ENCODE data around the gene MRPL43.

DNA sequence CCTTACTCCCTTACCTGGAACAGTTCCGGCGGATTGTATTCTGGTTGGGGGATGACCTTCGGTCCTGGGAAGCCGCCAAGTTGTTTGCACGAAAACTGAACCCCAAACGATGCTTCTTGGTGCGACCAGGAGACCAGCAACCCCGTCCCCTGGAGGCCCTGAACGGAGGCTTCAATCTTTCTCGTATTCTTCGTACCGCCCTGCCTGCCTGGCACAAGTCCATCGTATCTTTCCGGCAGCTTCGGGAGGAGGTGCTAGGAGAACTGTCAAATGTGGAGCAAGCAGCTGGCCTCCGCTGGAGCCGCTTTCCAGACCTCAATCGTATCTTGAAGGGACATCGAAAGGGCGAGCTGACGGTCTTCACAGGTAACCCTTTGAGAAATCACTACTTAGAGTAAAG is 1.8 kb upstream of the MRPL43 start:
- no peak for TF ChIP-seq CEBPB (IDR thresholded peaks at IDR 0.05; ENCODE audit: low read depth)
- TF ChIP-seq, protein P1, sequence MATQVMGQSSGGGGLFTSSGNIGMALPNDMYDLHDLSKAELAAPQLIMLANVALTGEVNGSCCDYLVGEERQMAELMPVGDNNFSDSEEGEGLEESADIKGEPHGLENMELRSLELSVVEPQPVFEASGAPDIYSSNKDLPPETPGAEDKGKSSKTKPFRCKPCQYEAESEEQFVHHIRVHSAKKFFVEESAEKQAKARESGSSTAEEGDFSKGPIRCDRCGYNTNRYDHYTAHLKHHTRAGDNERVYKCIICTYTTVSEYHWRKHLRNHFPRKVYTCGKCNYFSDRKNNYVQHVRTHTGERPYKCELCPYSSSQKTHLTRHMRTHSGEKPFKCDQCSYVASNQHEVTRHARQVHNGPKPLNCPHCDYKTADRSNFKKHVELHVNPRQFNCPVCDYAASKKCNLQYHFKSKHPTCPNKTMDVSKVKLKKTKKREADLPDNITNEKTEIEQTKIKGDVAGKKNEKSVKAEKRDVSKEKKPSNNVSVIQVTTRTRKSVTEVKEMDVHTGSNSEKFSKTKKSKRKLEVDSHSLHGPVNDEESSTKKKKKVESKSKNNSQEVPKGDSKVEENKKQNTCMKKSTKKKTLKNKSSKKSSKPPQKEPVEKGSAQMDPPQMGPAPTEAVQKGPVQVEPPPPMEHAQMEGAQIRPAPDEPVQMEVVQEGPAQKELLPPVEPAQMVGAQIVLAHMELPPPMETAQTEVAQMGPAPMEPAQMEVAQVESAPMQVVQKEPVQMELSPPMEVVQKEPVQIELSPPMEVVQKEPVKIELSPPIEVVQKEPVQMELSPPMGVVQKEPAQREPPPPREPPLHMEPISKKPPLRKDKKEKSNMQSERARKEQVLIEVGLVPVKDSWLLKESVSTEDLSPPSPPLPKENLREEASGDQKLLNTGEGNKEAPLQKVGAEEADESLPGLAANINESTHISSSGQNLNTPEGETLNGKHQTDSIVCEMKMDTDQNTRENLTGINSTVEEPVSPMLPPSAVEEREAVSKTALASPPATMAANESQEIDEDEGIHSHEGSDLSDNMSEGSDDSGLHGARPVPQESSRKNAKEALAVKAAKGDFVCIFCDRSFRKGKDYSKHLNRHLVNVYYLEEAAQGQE (IDR thresholded peaks at IDR 0.05; ENCODE audit: low read depth), result no peak
- no peak for TF ChIP-seq CTCF (IDR thresholded peaks at IDR 0.05 in 2 of 3, conservative IDR thresholded peaks at IDR 0.05 in 1 of 3; ENCODE audit: borderline replicate concordance in 1 of 3, insufficient read depth in 1 of 3, low read depth in 2 of 3, low read length in 2 of 3)
- no peak for TF ChIP-seq ZNF274 (IDR thresholded peaks at IDR 0.05; ENCODE audit: low read depth, low read length)
- no peak for TF ChIP-seq RAD21 (IDR thresholded peaks at IDR 0.05; ENCODE audit: low read depth)
- TF ChIP-seq POLR2A (IDR thresholded peaks at IDR 0.05; ENCODE audit: borderline replicate concordance, extremely low read depth, insufficient read depth, insufficient read length), result no peak
- TF ChIP-seq, protein P2, sequence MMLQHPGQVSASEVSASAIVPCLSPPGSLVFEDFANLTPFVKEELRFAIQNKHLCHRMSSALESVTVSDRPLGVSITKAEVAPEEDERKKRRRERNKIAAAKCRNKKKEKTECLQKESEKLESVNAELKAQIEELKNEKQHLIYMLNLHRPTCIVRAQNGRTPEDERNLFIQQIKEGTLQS (IDR thresholded peaks at IDR 0.05), result no peak

Measured in HCT116 (cell line).